Measurements from ENCODE around the gene LDLRAD4.

LDLRAD4 gene

GRCh38 chr18:13534631-13535030 lies 316.1 kb downstream of the LDLRAD4 start:
- H3K4me3 ChIP-seq (replicated peaks in 1 of 2; ENCODE audit: low read depth in 2 of 2, low read length in 2 of 2) = no peak overlapping the region
- no peak for DNase-seq (ENCODE audit: low read depth in 2 of 2)
- TF ChIP-seq, protein P1, sequence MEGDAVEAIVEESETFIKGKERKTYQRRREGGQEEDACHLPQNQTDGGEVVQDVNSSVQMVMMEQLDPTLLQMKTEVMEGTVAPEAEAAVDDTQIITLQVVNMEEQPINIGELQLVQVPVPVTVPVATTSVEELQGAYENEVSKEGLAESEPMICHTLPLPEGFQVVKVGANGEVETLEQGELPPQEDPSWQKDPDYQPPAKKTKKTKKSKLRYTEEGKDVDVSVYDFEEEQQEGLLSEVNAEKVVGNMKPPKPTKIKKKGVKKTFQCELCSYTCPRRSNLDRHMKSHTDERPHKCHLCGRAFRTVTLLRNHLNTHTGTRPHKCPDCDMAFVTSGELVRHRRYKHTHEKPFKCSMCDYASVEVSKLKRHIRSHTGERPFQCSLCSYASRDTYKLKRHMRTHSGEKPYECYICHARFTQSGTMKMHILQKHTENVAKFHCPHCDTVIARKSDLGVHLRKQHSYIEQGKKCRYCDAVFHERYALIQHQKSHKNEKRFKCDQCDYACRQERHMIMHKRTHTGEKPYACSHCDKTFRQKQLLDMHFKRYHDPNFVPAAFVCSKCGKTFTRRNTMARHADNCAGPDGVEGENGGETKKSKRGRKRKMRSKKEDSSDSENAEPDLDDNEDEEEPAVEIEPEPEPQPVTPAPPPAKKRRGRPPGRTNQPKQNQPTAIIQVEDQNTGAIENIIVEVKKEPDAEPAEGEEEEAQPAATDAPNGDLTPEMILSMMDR (IDR thresholded peaks at IDR 0.05; ENCODE audit: low read depth, low read length) = no peak

- no peak for DNase-seq (ENCODE audit: low read depth in 2 of 2)
- H3K4me3 ChIP-seq (replicated peaks in 1 of 2; ENCODE audit: low read depth in 2 of 2, low read length in 2 of 2) = no peak overlapping the region
- TF ChIP-seq, protein P1 (IDR thresholded peaks at IDR 0.05; ENCODE audit: low read depth, low read length) = no peak
Measured at GRCh38 chr18:13536578-13536977, 318.0 kb downstream of the LDLRAD4 start.

- DNase-seq (ENCODE audit: low read depth in 2 of 2) = no peak
- TF ChIP-seq, protein P1 (IDR thresholded peaks at IDR 0.05; ENCODE audit: low read depth, low read length) = no peak
- no peak overlapping the region for H3K4me3 ChIP-seq (replicated peaks in 1 of 2; ENCODE audit: low read depth in 2 of 2, low read length in 2 of 2)
Measured at GRCh38 chr18:13537022-13537780, 318.6 kb downstream of the LDLRAD4 start.

DNA sequence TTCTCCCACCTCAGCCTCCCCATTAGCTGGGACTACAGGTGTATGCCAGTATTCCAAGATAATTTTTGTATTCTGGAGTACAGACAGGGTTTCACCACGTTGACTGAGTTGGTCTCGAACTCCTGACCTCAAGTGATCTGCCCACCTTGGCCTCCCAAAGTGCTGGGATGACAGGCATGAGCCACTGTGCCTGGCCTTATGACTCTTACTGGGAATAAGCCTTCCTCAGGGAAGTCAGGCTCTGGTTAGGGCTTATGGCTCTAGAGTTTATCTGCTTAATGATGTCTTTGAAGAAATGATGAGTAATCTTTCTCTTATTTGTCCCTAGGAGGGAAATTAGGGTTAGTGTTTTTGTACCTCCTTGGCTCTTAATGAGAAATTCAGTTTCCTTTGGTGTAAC lies 320.1 kb downstream of the LDLRAD4 start:
- H3K4me3 ChIP-seq (replicated peaks in 1 of 2; ENCODE audit: low read depth in 2 of 2, low read length in 2 of 2) = no peak overlapping the region
- no peak for DNase-seq (ENCODE audit: low read depth in 2 of 2)
- TF ChIP-seq, protein P1 (IDR thresholded peaks at IDR 0.05; ENCODE audit: low read depth, low read length) = no peak

GRCh38 chr18:13539050-13539449 lies 320.5 kb downstream of the LDLRAD4 start:
- no peak overlapping the region for H3K4me3 ChIP-seq (replicated peaks in 1 of 2; ENCODE audit: low read depth in 2 of 2, low read length in 2 of 2)
- no peak for DNase-seq (ENCODE audit: low read depth in 2 of 2)
- TF ChIP-seq, protein P1 (IDR thresholded peaks at IDR 0.05; ENCODE audit: low read depth, low read length) = no peak

- H3K4me3 ChIP-seq (replicated peaks in 1 of 2; ENCODE audit: low read depth in 2 of 2, low read length in 2 of 2) = no peak overlapping the region
- DNase-seq (ENCODE audit: low read depth in 2 of 2) = no peak
- TF ChIP-seq, protein P1 (IDR thresholded peaks at IDR 0.05; ENCODE audit: low read depth, low read length) = no peak
Measured at GRCh38 chr18:13539843-13540476, 321.4 kb downstream of the LDLRAD4 start.
